ENCODE measurements around the gene CCNA2. TPM values are rescaled to one million over a fixed set of nuclear protein-coding genes. Genes with fewer than 3 reads are reported as not detected.

Gene CCNA2
- total RNA-seq, 1 donor from 2014 or later, result 6.2 TPM

GRCh38 chr4:121822047-121822446 is 1.6 kb downstream of the CCNA2 start:
- H3K27me3 Mint-ChIP-seq (ENCODE audit: low read depth, unreplicated experiment), result no peaks in the 10 kb centered on the region
- peak overlapping the region; percentile 82 for H3K4me3 ChIP-seq (ENCODE audit: insufficient read depth, low read depth, low read length)
- DNase-seq (ENCODE audit: low read depth), result no peak
- peaks cover 20% of the 10 kb centered on the region for H3K36me3 ChIP-seq (ENCODE audit: insufficient read depth, low read length)
- peak overlapping the region; percentile 82 for H3K9ac ChIP-seq (ENCODE audit: low read length)
- H3K27me3 ChIP-seq (ENCODE audit: insufficient read depth, low read length), result no peaks in the 10 kb centered on the region
- H3K27ac Mint-ChIP-seq (ENCODE audit: unreplicated experiment), result no peak overlapping the region
- H3K27ac ChIP-seq (ENCODE audit: low read depth, low read length), result peak overlapping the region; percentile 72
- H3K4me2 ChIP-seq (ENCODE audit: low read length), result peak overlapping the region; percentile 95
- H3K4me3 Mint-ChIP-seq (ENCODE audit: unreplicated experiment), result peak overlapping the region; percentile 96
- H3K79me2 ChIP-seq (ENCODE audit: insufficient read depth, low read length), result peaks cover 41% of the 10 kb centered on the region
- peak overlapping the region; percentile 73 for H2AFZ ChIP-seq (ENCODE audit: low read depth, low read length)
- H3K9me3 ChIP-seq (ENCODE audit: insufficient read depth, low read depth, low read length), result no peaks in the 10 kb centered on the region
- TF ChIP-seq CTCF (IDR thresholded peaks at IDR 0.05; ENCODE audit: insufficient read depth, low read depth, low read length), result no peak
- TF ChIP-seq EZH2 (IDR thresholded peaks at IDR 0.05; ENCODE audit: insufficient read depth, low read length), result no peak
- FAIRE-seq, result no peak
- H3K4me1 Mint-ChIP-seq (ENCODE audit: low read depth, unreplicated experiment), result peaks cover 11% of the 10 kb centered on the region
- H3K36me3 Mint-ChIP-seq (ENCODE audit: low read depth, unreplicated experiment), result no peaks in the 10 kb centered on the region
- H3K9me3 Mint-ChIP-seq (ENCODE audit: unreplicated experiment), result no peaks in the 10 kb centered on the region
- H4K20me1 ChIP-seq (ENCODE audit: insufficient read depth, low read length), result no peaks in the 10 kb centered on the region
- H3K4me1 ChIP-seq (ENCODE audit: insufficient read depth, low read length), result peaks cover 10% of the 10 kb centered on the region

- no peaks in the 10 kb centered on the region for H3K9me3 Mint-ChIP-seq (ENCODE audit: unreplicated experiment)
- no peaks in the 10 kb centered on the region for H3K36me3 Mint-ChIP-seq (ENCODE audit: low read depth, unreplicated experiment)
- Histone ChIP-seq H2AFZ (ENCODE audit: low read depth, low read length) (no peak overlapping the region), H3K4me3 (ENCODE audit: insufficient read depth, low read depth, low read length) (no peak overlapping the region), H3K79me2 (ENCODE audit: insufficient read depth, low read length) (peaks cover 41% of the 10 kb centered on the region), H4K20me1 (ENCODE audit: insufficient read depth, low read length) (no peaks in the 10 kb centered on the region), H3K36me3 (ENCODE audit: insufficient read depth, low read length) (peaks cover 32% of the 10 kb centered on the region), H3K27ac (ENCODE audit: low read depth, low read length) (peak overlapping the region; percentile 39), H3K4me1 (ENCODE audit: insufficient read depth, low read length) (peaks cover 10% of the 10 kb centered on the region), H3K9ac (ENCODE audit: low read length) (peak overlapping the region; percentile 31), H3K4me2 (ENCODE audit: low read length) (peak overlapping the region; percentile 47), H3K9me3 (ENCODE audit: insufficient read depth, low read depth, low read length) (no peaks in the 10 kb centered on the region), H3K27me3 (ENCODE audit: insufficient read depth, low read length) (no peaks in the 10 kb centered on the region)
- no peaks in the 10 kb centered on the region for H3K27me3 Mint-ChIP-seq (ENCODE audit: low read depth, unreplicated experiment)
- H3K4me3 Mint-ChIP-seq (ENCODE audit: unreplicated experiment), result no peak overlapping the region
- H3K4me1 Mint-ChIP-seq (ENCODE audit: low read depth, unreplicated experiment), result peaks cover 11% of the 10 kb centered on the region
- peak; percentile 47 for DNase-seq (ENCODE audit: low read depth)
- FAIRE-seq, result peak; percentile 34
- TF ChIP-seq EZH2 (IDR thresholded peaks at IDR 0.05; ENCODE audit: insufficient read depth, low read length) (no peak), CTCF (IDR thresholded peaks at IDR 0.05; ENCODE audit: insufficient read depth, low read depth, low read length) (no peak)
- H3K27ac Mint-ChIP-seq (ENCODE audit: unreplicated experiment), result no peak overlapping the region
Observed at GRCh38 chr4:121819216-121819965, 4.3 kb downstream of the CCNA2 start.

- Mint-ChIP-seq H3K4me1 (ENCODE audit: low read depth, unreplicated experiment) (peaks cover 9% of the 10 kb centered on the region), H3K27ac (ENCODE audit: unreplicated experiment) (no peak overlapping the region)
- peaks cover 37% of the 10 kb centered on the region for H3K79me2 ChIP-seq (ENCODE audit: insufficient read depth, low read length)
Observed at GRCh38 chr4:121818215-121818614, 5.5 kb downstream of the CCNA2 start.

More at GRCh38 chr4:121818215-121818614, 5.5 kb downstream of the CCNA2 start:
- Histone ChIP-seq H3K9ac (ENCODE audit: low read length) (no peak overlapping the region), H3K27me3 (ENCODE audit: insufficient read depth, low read length) (no peaks in the 10 kb centered on the region), H3K27ac (ENCODE audit: low read depth, low read length) (peak overlapping the region; percentile 21), H3K9me3 (ENCODE audit: insufficient read depth, low read depth, low read length) (no peaks in the 10 kb centered on the region), H3K36me3 (ENCODE audit: insufficient read depth, low read length) (peaks cover 38% of the 10 kb centered on the region), H3K4me2 (ENCODE audit: low read length) (no peak overlapping the region), H3K4me1 (ENCODE audit: insufficient read depth, low read length) (peaks cover 10% of the 10 kb centered on the region), H2AFZ (ENCODE audit: low read depth, low read length) (no peak overlapping the region), H4K20me1 (ENCODE audit: insufficient read depth, low read length) (no peaks in the 10 kb centered on the region), H3K4me3 (ENCODE audit: insufficient read depth, low read depth, low read length) (no peak overlapping the region)
- no peaks in the 10 kb centered on the region for H3K36me3 Mint-ChIP-seq (ENCODE audit: low read depth, unreplicated experiment)
- no peak for TF ChIP-seq EZH2 (IDR thresholded peaks at IDR 0.05; ENCODE audit: insufficient read depth, low read length)
- no peak for TF ChIP-seq CTCF (IDR thresholded peaks at IDR 0.05; ENCODE audit: insufficient read depth, low read depth, low read length)
- FAIRE-seq (no peak), DNase-seq (ENCODE audit: low read depth) (no peak)
- no peaks in the 10 kb centered on the region for H3K27me3 Mint-ChIP-seq (ENCODE audit: low read depth, unreplicated experiment)
- no peaks in the 10 kb centered on the region for H3K9me3 Mint-ChIP-seq (ENCODE audit: unreplicated experiment)
- no peak overlapping the region for H3K4me3 Mint-ChIP-seq (ENCODE audit: unreplicated experiment)
